SK-N-SH (cell line): Measurements from ENCODE around the gene WNK2. TPM values are rescaled to one million over a fixed set of nuclear protein-coding genes. Genes with fewer than 3 reads are reported as not detected.
A peak's percentile ranks its signal among the peaks of the same experiment; 100 is the strongest.

Experiments
- CTCF ChIA-PET: fragments of 300-600, 350-600 bp; formaldehyde crosslinking; extraction: SDS; loops from one replicate; lab custom pipeline; 2021; lab: Yijun Ruan, JAX
- POLR2A ChIA-PET: fragments of 350-600 bp; sonication (Branson Sonifier 250); formaldehyde crosslinking; extraction: SDS; loops from one replicate; lab custom pipeline; 2020; ENCODE audit warnings: antibody characterized with exemption, inconsistent platforms; lab: Yijun Ruan, JAX
- DNase-seq: peaks from one replicate; pipeline ENCODE4 v3.0.0; 2012
- H2AFZ ChIP-seq: fragments of 200-600 bp; sonication (generic); 2 replicates; pipeline ENCODE4 v1.8.1; 2016; ENCODE audit warnings: antibody characterized with exemption, mild to moderate bottlenecking, low read depth
- H3F3A ChIP-seq: fragments of 200-600 bp; sonication (generic); replicated peaks from 2 replicates; pipeline ENCODE3; 2016; ENCODE audit warnings: antibody characterized with exemption, mild to moderate bottlenecking; ENCODE audit not compliant: insufficient read depth
- H3K27ac ChIP-seq, 2 experiments: fragments of 200-500 bp in 1 of 2; fragments of 200-600 bp in 1 of 2; sonication (Bioruptor generic) in 1 of 2; sonication (generic), shearing (Covaris generic) in 1 of 2; 2 replicates each; pipeline versions ENCODE4 v1.5.1 to v1.6.1; 2014 to 2016; ENCODE audit warnings: low read depth in 2 of 2, inconsistent platforms in 1 of 2, low read length in 1 of 2, mild to moderate bottlenecking in 1 of 2, mixed read lengths in 1 of 2
- H3K27me3 ChIP-seq: fragments of 200-600 bp; sonication (generic), shearing (Covaris generic); 2 replicates; pipeline ENCODE4 v1.6.1; 2016; ENCODE audit warnings: mixed run types; ENCODE audit not compliant: insufficient read depth
- H3K36me3 ChIP-seq, 2 experiments: fragments of 200-500 bp in 1 of 2; fragments of 200-600 bp in 1 of 2; sonication (Bioruptor generic) in 1 of 2; sonication (generic) in 1 of 2; replicated peaks in 1 of 2; 2 replicates each; pipeline versions ENCODE3 to v1.5.1; 2014 to 2016; ENCODE audit warnings: low read length in 1 of 2, mild to moderate bottlenecking in 1 of 2; ENCODE audit not compliant: insufficient read depth in 2 of 2, control insufficient read depth in 1 of 2
- H3K4me1 ChIP-seq, 2 experiments: fragments of 200-500 bp in 1 of 2; fragments of 200-600 bp in 1 of 2; sonication (Bioruptor generic) in 1 of 2; sonication (generic), shearing (Covaris generic) in 1 of 2; 2 replicates each; pipeline versions ENCODE4 v1.5.1 to v1.6.1; 2014 to 2016; ENCODE audit warnings: low read depth in 1 of 2, low read length in 1 of 2, mixed run types in 1 of 2; ENCODE audit not compliant: insufficient read depth in 2 of 2, control insufficient read depth in 1 of 2
- H3K4me2 ChIP-seq: fragments of 200-600 bp; sonication (generic), shearing (Covaris generic); 2 replicates; pipeline ENCODE4 v1.6.1; 2017; ENCODE audit warnings: mixed run types
- H3K4me3 ChIP-seq, 2 experiments: fragments of 200-500 bp in 1 of 2; fragments of 200-600 bp in 1 of 2; sonication (Bioruptor generic) in 1 of 2; sonication (generic), shearing (Covaris generic) in 1 of 2; 2 replicates each; pipeline versions ENCODE4 v1.5.1 to v1.8.1; 2014 to 2016; ENCODE audit warnings: low read depth in 2 of 2, inconsistent platforms in 1 of 2, low read length in 1 of 2, mild to moderate bottlenecking in 1 of 2, mixed read lengths in 1 of 2, moderate library complexity in 1 of 2
- H3K79me2 ChIP-seq: fragments of 200-600 bp; sonication (generic); 2 replicates; pipeline ENCODE4 v1.8.1; 2017; ENCODE audit warnings: mild to moderate bottlenecking; ENCODE audit not compliant: insufficient read depth
- H3K9ac ChIP-seq: fragments of 200-600 bp; sonication (generic); 2 replicates; pipeline ENCODE4 v1.6.1; 2017; ENCODE audit warnings: mixed run types
- H3K9me2 ChIP-seq: fragments of 200-600 bp; sonication (generic); 2 replicates; pipeline ENCODE4 v1.6.1; 2017; ENCODE audit warnings: mixed run types
- H3K9me3 ChIP-seq: fragments of 200-600 bp; sonication (generic); 2 replicates; pipeline ENCODE4 v1.6.1; 2017; ENCODE audit warnings: mixed run types, mild to moderate bottlenecking, moderate library complexity
- H4K20me1 ChIP-seq: fragments of 200-600 bp; sonication (generic); 2 replicates; pipeline ENCODE4 v1.6.1; 2017; ENCODE audit warnings: mild to moderate bottlenecking, mixed run types; ENCODE audit not compliant: insufficient read depth
- CHD2 ChIP-seq: fragments of 150-350 bp; IDR thresholded peaks from 2 replicates; pipeline ENCODE4 v1.6.1; 2018; ENCODE audit warnings: low read length; ENCODE audit not compliant: partially characterized antibody
- ELF1 ChIP-seq: IDR thresholded peaks from 2 replicates; pipeline ENCODE4 v1.4.0; 2012
- FOXM1 ChIP-seq: IDR thresholded peaks from 2 replicates; pipeline ENCODE4 v1.4.0; 2012; ENCODE audit warnings: low read depth, mild to moderate bottlenecking
- GABPA ChIP-seq: IDR thresholded peaks from 2 replicates; pipeline ENCODE4 v1.4.0; 2012; ENCODE audit warnings: low read depth, mild to moderate bottlenecking
- IRF3 ChIP-seq: fragments of 150-350 bp; IDR thresholded peaks from 2 replicates; pipeline ENCODE4 v1.6.1; 2016; ENCODE audit warnings: mild to moderate bottlenecking, low read depth, low read length
- JUND ChIP-seq: IDR thresholded peaks from 2 replicates; pipeline ENCODE4 v1.4.0; 2012
- MEF2A ChIP-seq: IDR thresholded peaks from 2 replicates; pipeline ENCODE4 v1.4.0; 2012; ENCODE audit warnings: low read depth, borderline replicate concordance
- MXI1 ChIP-seq: IDR thresholded peaks from 2 replicates; pipeline ENCODE4 v1.6.1; 2012; ENCODE audit warnings: mild to moderate bottlenecking, low read depth, low read length, improper control_type of control experiment
- NFIC ChIP-seq: IDR thresholded peaks from 2 replicates; pipeline ENCODE4 v1.4.0; 2012; ENCODE audit warnings: borderline replicate concordance
- RFX5 ChIP-seq: IDR thresholded peaks from 2 replicates; pipeline ENCODE4 v1.6.1; 2012; ENCODE audit warnings: mild to moderate bottlenecking, improper control_type of control experiment, low read length
- SMC3 ChIP-seq: IDR thresholded peaks from 2 replicates; pipeline ENCODE4 v1.6.1; 2012; ENCODE audit warnings: low read depth, low read length, improper control_type of control experiment
- ZBTB33 ChIP-seq: IDR thresholded peaks from 2 replicates; pipeline ENCODE4 v1.4.0; 2012; ENCODE audit warnings: low read depth, borderline replicate concordance
- WGBS: methylation state at CpG from one replicate; pipeline ENCODE4 v1.1.6; 2017; ENCODE audit warnings: low lambda C conversion rate; 5-methylcytosine and 5-hydroxymethylcytosine counted together
- polyA plus RNA-seq, 3 experiments: library from polyadenylated mRNA; depleted of rRNA; stranded (reverse); fragments of >200 nt; gene quantifications; 2 replicates each; pipeline ENCODE4 v1.2.3, GENCODE V29; 2012
- TF ChIP-seq, protein P1 (sequence below): fragments of 200-600 bp; sonication (generic); IDR thresholded peaks from 2 replicates; pipeline ENCODE4 v1.6.1; 2017; ENCODE audit warnings: antibody characterized with exemption, mild to moderate bottlenecking, moderate library complexity
- TF ChIP-seq, protein P2 (sequence below): fragments of 150-350 bp; IDR thresholded peaks from 2 replicates; pipeline ENCODE4 v1.6.1; 2017; ENCODE audit warnings: antibody characterized with exemption, low read length, low read depth, borderline replicate concordance

WNK2 gene
- polyA plus RNA-seq, 1 of the 3 experiments (the other 2 are of a cell fraction) = 0.12 TPM

DNA sequence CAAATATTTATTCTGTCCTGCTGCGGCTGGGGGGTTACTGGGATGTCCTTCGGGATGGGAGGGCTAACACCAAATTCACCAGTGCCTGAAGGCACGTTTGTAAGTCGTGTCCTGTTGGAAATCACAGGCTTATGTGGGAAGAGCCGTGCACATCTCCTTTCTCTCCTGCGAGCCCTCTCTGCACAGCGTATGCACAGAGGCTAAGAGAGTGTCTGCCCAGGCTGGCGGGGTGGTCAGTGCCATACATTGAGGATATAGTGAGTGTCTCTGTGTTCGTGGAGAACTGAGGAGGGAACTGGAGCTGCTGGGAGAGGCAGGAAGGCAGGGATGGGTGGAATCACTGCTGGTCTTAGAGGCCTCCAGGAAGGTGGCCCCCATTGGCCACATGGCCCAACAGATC lies 110.1 kb downstream of the WNK2 start:
- ChIA-PET CTCF (no interaction called here), POLR2A (no interaction called here)
- Histone ChIP-seq H3K4me1 (peaks cover 0 to 5% of the 10 kb centered on the region in 2 experiments; a peak in 1 of 4 replicates), H3K4me2 (no peak overlapping the region), H3K27me3 (no peaks in the 10 kb centered on the region), H3K4me3 (no peak overlapping the region), H3K9me2 (no peaks in the 10 kb centered on the region), H3K9ac (no peak overlapping the region), H3K79me2 (no peaks in the 10 kb centered on the region), H3K9me3 (no peaks in the 10 kb centered on the region), H2AFZ (no peak overlapping the region), H4K20me1 (no peaks in the 10 kb centered on the region), H3K36me3 (no peaks in the 10 kb centered on the region), H3K27ac (no peak overlapping the region), H3F3A (no peaks in the 10 kb centered on the region)
- WGBS = 46% methylated on average over 9 of the region's 9 CpGs
- TF ChIP-seq NFIC = no peak
- TF ChIP-seq, protein P1, sequence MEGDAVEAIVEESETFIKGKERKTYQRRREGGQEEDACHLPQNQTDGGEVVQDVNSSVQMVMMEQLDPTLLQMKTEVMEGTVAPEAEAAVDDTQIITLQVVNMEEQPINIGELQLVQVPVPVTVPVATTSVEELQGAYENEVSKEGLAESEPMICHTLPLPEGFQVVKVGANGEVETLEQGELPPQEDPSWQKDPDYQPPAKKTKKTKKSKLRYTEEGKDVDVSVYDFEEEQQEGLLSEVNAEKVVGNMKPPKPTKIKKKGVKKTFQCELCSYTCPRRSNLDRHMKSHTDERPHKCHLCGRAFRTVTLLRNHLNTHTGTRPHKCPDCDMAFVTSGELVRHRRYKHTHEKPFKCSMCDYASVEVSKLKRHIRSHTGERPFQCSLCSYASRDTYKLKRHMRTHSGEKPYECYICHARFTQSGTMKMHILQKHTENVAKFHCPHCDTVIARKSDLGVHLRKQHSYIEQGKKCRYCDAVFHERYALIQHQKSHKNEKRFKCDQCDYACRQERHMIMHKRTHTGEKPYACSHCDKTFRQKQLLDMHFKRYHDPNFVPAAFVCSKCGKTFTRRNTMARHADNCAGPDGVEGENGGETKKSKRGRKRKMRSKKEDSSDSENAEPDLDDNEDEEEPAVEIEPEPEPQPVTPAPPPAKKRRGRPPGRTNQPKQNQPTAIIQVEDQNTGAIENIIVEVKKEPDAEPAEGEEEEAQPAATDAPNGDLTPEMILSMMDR = no peak
- no peak for TF ChIP-seq RFX5
- no peak for TF ChIP-seq FOXM1
- no peak for TF ChIP-seq CHD2
- no peak for TF ChIP-seq IRF3
- no peak for TF ChIP-seq MXI1
- TF ChIP-seq ZBTB33 = no peak
- TF ChIP-seq MEF2A = no peak
- TF ChIP-seq SMC3 = no peak
- TF ChIP-seq, protein P2, sequence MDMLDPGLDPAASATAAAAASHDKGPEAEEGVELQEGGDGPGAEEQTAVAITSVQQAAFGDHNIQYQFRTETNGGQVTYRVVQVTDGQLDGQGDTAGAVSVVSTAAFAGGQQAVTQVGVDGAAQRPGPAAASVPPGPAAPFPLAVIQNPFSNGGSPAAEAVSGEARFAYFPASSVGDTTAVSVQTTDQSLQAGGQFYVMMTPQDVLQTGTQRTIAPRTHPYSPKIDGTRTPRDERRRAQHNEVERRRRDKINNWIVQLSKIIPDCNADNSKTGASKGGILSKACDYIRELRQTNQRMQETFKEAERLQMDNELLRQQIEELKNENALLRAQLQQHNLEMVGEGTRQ = no peak
- no peak for TF ChIP-seq JUND
- TF ChIP-seq GABPA = no peak
- TF ChIP-seq ELF1 = no peak
- DNase-seq = peak; percentile 19
